Measurements from ENCODE around the gene ARID5B.

The ARID5B gene

GRCh38 chr10:61964059-61964709 lies 62.7 kb downstream of the ARID5B start:
- no CpG with 5 or more reads among the region's 3 CpGs for WGBS (ENCODE audit: extremely low coverage, insufficient coverage, insufficient read length)
- Histone ChIP-seq H3K18ac (ENCODE audit: low read length) (no peak overlapping the region), H2BK5ac (ENCODE audit: low read depth, low read length, poor library complexity) (no peak overlapping the region)

DNA sequence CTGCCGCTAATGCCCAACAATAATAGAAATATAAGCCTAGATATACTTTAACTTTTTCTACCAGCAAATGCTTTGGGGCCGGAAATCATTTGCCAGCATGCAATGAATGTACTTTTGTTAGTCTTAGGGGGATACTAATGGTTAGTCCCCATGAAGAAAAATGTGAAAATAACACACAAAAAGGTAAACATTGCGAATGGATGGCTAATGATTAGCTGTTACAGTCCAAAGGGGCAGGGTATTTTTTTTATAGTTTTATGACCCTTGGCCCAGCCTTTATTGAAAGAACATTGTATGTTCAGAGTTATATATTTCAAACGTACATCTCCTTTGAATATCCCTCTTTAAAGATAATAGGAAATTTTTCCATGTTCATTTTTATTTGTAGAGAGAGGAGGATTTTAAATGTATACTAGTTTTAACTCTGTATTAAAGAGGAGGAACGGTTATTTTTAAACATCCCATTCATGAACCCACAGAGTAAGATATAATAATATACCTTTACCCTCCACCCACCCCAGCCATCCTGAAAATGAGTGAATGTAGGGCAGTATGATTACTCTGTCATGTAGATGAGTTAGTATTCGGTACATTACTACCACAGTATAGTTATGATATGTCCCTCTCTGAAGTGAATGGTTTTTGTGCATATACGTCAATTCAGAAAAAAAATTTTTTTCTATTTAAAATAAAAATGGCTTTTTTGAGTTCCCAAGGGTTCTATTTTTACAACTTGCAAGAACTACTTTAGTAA lies 63.6 kb downstream of the ARID5B start:
- Histone ChIP-seq H3K36me3 (ENCODE audit: control insufficient read depth in 1 of 2, insufficient read depth in 2 of 2, low read length in 2 of 2) (peaks cover 0 to 2% of the 10 kb centered on the region in 2 experiments), H3K9me3 (ENCODE audit: insufficient read depth, low read depth, low read length) (no peaks in the 10 kb centered on the region), H3K27me3 (ENCODE audit: insufficient read depth, low read length) (no peaks in the 10 kb centered on the region), H3K79me2 (ENCODE audit: control insufficient read depth, insufficient read depth, low read length, poor library complexity) (no peaks in the 10 kb centered on the region), H4K91ac (ENCODE audit: low read depth, low read length) (no peak overlapping the region), H2BK120ac (ENCODE audit: insufficient read depth, low read length, poor library complexity) (no peak overlapping the region), H3K4me1 (ENCODE audit: control insufficient read depth in 1 of 2, insufficient read depth in 2 of 2, low read length in 2 of 2) (peaks cover 3 to 6% of the 10 kb centered on the region in 2 experiments), H3K9ac (ENCODE audit: low read length) (no peak overlapping the region), H3K4me2 (ENCODE audit: low read length) (no peak overlapping the region), H3K23ac (ENCODE audit: low read length) (no peak overlapping the region), H3K14ac (ENCODE audit: low read length) (no peak overlapping the region), H2BK12ac (ENCODE audit: low read length) (no peak overlapping the region), H4K8ac (ENCODE audit: low read depth, low read length) (no peak overlapping the region), H2AK5ac (ENCODE audit: low read length) (no peak overlapping the region), H4K12ac (ENCODE audit: low read depth, low read length) (no peak overlapping the region), H3K27ac (ENCODE audit: low read depth, low read length) (no peak overlapping the region), H3K4me3 (ENCODE audit: low read depth, low read length) (no peak overlapping the region), H2AFZ (ENCODE audit: insufficient read depth, low read length, poor library complexity) (no peak overlapping the region), H3K18ac (ENCODE audit: low read length) (no peak overlapping the region), H2BK5ac (ENCODE audit: low read depth, low read length, poor library complexity) (no peak overlapping the region), H3K4ac (ENCODE audit: low read depth, low read length) (no peak overlapping the region), H3K79me1 (ENCODE audit: low read length) (no peaks in the 10 kb centered on the region)
- no peak for DNase-seq
- no CpG with 5 or more reads among the region's 7 CpGs for WGBS (ENCODE audit: extremely low coverage, insufficient coverage, insufficient read length)

More at GRCh38 chr10:61964059-61964709, 62.7 kb downstream of the ARID5B start:
- Histone ChIP-seq H3K79me2 (ENCODE audit: control insufficient read depth, insufficient read depth, low read length, poor library complexity) (no peaks in the 10 kb centered on the region), H3K4me2 (ENCODE audit: low read length) (no peak overlapping the region), H4K8ac (ENCODE audit: low read depth, low read length) (peak overlapping the region; percentile 60), H3K27ac (ENCODE audit: low read depth, low read length) (no peak overlapping the region), H3K9ac (ENCODE audit: low read length) (no peak overlapping the region), H3K4me3 (ENCODE audit: low read depth, low read length) (no peak overlapping the region), H2AK5ac (ENCODE audit: low read length) (peak overlapping the region; percentile 54), H2BK12ac (ENCODE audit: low read length) (no peak overlapping the region), H4K12ac (ENCODE audit: low read depth, low read length) (no peak overlapping the region), H3K14ac (ENCODE audit: low read length) (no peak overlapping the region), H4K91ac (ENCODE audit: low read depth, low read length) (no peak overlapping the region), H3K4ac (ENCODE audit: low read depth, low read length) (no peak overlapping the region), H3K36me3 (ENCODE audit: control insufficient read depth in 1 of 2, insufficient read depth in 2 of 2, low read length in 2 of 2) (peaks cover 0 to 2% of the 10 kb centered on the region in 2 experiments), H2AFZ (ENCODE audit: insufficient read depth, low read length, poor library complexity) (no peak overlapping the region), H2BK120ac (ENCODE audit: insufficient read depth, low read length, poor library complexity) (no peak overlapping the region), H3K27me3 (ENCODE audit: insufficient read depth, low read length) (no peaks in the 10 kb centered on the region), H3K79me1 (ENCODE audit: low read length) (no peaks in the 10 kb centered on the region), H3K4me1 (ENCODE audit: control insufficient read depth in 1 of 2, insufficient read depth in 2 of 2, low read length in 2 of 2) (peaks cover 3 to 6% of the 10 kb centered on the region in 2 experiments), H3K23ac (ENCODE audit: low read length) (no peak overlapping the region), H3K9me3 (ENCODE audit: insufficient read depth, low read depth, low read length) (no peaks in the 10 kb centered on the region)
- no peak for DNase-seq

DNA sequence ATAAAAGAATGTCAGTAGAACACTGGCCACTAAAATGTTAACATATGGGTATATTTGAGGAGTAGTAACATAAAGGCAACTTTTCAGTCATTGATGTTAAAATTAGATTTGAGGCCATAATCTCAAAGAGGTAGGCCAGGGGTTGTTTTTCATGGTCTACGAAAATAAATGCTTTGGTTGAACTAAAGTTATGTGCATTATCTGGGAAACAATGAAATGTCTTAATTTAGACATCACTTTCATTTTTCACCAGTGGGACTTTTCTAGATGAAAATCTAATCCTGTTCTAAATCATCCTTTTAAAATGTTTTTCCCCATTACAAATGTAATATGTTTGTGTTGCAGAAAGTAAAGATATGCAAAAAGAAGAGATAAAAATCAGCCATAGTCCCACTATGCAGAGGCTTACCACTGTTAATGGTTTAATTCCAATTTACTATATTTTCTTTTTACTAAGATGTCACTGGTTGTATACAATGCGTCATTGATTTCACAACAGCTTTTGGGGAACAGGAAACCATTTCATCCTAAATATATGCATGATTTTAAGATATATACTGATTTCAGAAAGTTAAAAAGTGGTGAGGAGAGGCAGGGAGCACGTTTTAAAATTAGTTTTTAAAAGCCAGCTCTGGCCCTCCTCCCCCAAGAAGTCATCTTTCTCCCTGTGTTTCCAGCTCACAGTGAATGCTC lies 64.3 kb downstream of the ARID5B start:
- Histone ChIP-seq H4K91ac (ENCODE audit: low read depth, low read length) (no peak overlapping the region), H3K4me1 (ENCODE audit: control insufficient read depth in 1 of 2, insufficient read depth in 2 of 2, low read length in 2 of 2) (peaks cover 3 to 6% of the 10 kb centered on the region in 2 experiments), H3K4ac (ENCODE audit: low read depth, low read length) (no peak overlapping the region), H3K9me3 (ENCODE audit: insufficient read depth, low read depth, low read length) (no peaks in the 10 kb centered on the region), H2BK5ac (ENCODE audit: low read depth, low read length, poor library complexity) (no peak overlapping the region), H2BK12ac (ENCODE audit: low read length) (no peak overlapping the region), H3K14ac (ENCODE audit: low read length) (no peak overlapping the region), H3K18ac (ENCODE audit: low read length) (no peak overlapping the region), H4K8ac (ENCODE audit: low read depth, low read length) (no peak overlapping the region), H3K27me3 (ENCODE audit: insufficient read depth, low read length) (no peaks in the 10 kb centered on the region), H3K27ac (ENCODE audit: low read depth, low read length) (no peak overlapping the region), H3K36me3 (ENCODE audit: control insufficient read depth in 1 of 2, insufficient read depth in 2 of 2, low read length in 2 of 2) (peaks cover 0 to 2% of the 10 kb centered on the region in 2 experiments), H3K79me2 (ENCODE audit: control insufficient read depth, insufficient read depth, low read length, poor library complexity) (no peaks in the 10 kb centered on the region), H3K4me3 (ENCODE audit: low read depth, low read length) (no peak overlapping the region), H2BK120ac (ENCODE audit: insufficient read depth, low read length, poor library complexity) (no peak overlapping the region), H2AFZ (ENCODE audit: insufficient read depth, low read length, poor library complexity) (no peak overlapping the region), H3K4me2 (ENCODE audit: low read length) (no peak overlapping the region), H3K23ac (ENCODE audit: low read length) (no peak overlapping the region), H4K12ac (ENCODE audit: low read depth, low read length) (no peak overlapping the region), H3K79me1 (ENCODE audit: low read length) (no peaks in the 10 kb centered on the region), H3K9ac (ENCODE audit: low read length) (no peak overlapping the region), H2AK5ac (ENCODE audit: low read length) (no peak overlapping the region)
- no peak for DNase-seq
- WGBS (ENCODE audit: extremely low coverage, insufficient coverage, insufficient read length) = no CpG with 5 or more reads among the region's 3 CpGs

DNA sequence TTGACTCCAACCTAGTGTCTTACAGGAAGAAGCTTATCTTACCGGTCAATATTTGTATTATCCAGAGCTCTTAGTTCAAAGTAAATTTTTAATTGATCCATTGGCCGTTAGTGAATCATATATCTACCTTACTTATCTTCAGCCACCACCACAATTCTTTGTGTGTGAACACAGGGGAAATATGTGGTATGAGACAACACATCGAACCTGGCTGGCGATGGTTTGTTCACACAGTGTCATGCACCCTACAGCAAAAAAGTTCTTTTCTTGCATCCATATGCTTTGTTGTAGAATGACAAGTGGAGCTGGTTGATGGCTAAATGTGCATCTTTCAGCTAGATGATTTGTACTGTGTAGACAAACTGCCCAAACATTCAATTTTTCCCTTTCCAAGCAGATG lies 65.8 kb downstream of the ARID5B start:
- WGBS (ENCODE audit: extremely low coverage, insufficient coverage, insufficient read length) = no CpG with 5 or more reads among the region's 4 CpGs
- Histone ChIP-seq H3K18ac (ENCODE audit: low read length) (no peak overlapping the region), H3K4me1 (ENCODE audit: control insufficient read depth in 1 of 2, insufficient read depth in 2 of 2, low read length in 2 of 2) (peaks cover 3 to 6% of the 10 kb centered on the region in 2 experiments)

More for the DNA sequence above, 65.8 kb downstream of the ARID5B start:
- H3K27me3 ChIP-seq (ENCODE audit: insufficient read depth, low read length) = no peaks in the 10 kb centered on the region
- H4K91ac ChIP-seq (ENCODE audit: low read depth, low read length) = no peak overlapping the region
- H3K9ac ChIP-seq (ENCODE audit: low read length) = no peak overlapping the region
- no peak overlapping the region for H3K27ac ChIP-seq (ENCODE audit: low read depth, low read length)
- H4K12ac ChIP-seq (ENCODE audit: low read depth, low read length) = no peak overlapping the region
- H3K4ac ChIP-seq (ENCODE audit: low read depth, low read length) = no peak overlapping the region
- peaks cover 0 to 2% of the 10 kb centered on the region in 2 experiments for H3K36me3 ChIP-seq (ENCODE audit: control insufficient read depth in 1 of 2, insufficient read depth in 2 of 2, low read length in 2 of 2)
- H2BK12ac ChIP-seq (ENCODE audit: low read length) = no peak overlapping the region
- H3K79me2 ChIP-seq (ENCODE audit: control insufficient read depth, insufficient read depth, low read length, poor library complexity) = no peaks in the 10 kb centered on the region
- H3K4me2 ChIP-seq (ENCODE audit: low read length) = no peak overlapping the region
- H3K9me3 ChIP-seq (ENCODE audit: insufficient read depth, low read depth, low read length) = no peaks in the 10 kb centered on the region
- DNase-seq = peak in 1 of 2 donors; percentile 7
- H2BK5ac ChIP-seq (ENCODE audit: low read depth, low read length, poor library complexity) = no peak overlapping the region
- H3K23ac ChIP-seq (ENCODE audit: low read length) = no peak overlapping the region
- no peak overlapping the region for H2BK120ac ChIP-seq (ENCODE audit: insufficient read depth, low read length, poor library complexity)
- H4K8ac ChIP-seq (ENCODE audit: low read depth, low read length) = no peak overlapping the region
- no peaks in the 10 kb centered on the region for H3K79me1 ChIP-seq (ENCODE audit: low read length)
- H2AFZ ChIP-seq (ENCODE audit: insufficient read depth, low read length, poor library complexity) = no peak overlapping the region
- H3K14ac ChIP-seq (ENCODE audit: low read length) = no peak overlapping the region
- no peak overlapping the region for H2AK5ac ChIP-seq (ENCODE audit: low read length)
- H3K4me3 ChIP-seq (ENCODE audit: low read depth, low read length) = no peak overlapping the region
